Hepatocyte (in vitro differentiated cells): ENCODE results near the gene TTN. TPM values are rescaled to one million over a fixed set of nuclear protein-coding genes. Genes with fewer than 3 reads are reported as not detected.
"Not testable (repeated sequence)": the region's sequence is repeated elsewhere in the genome, so short reads cannot be mapped to it uniquely, and the experiment has no call there.

ENCODE experiments used
- DNase-seq: peaks from one replicate; pipeline ENCODE4 v3.0.0-alpha.2; 2016; ENCODE audit warnings: low spot score
- H2AFZ ChIP-seq: fragments of 200-600 bp; sonication (generic); 2 replicates; pipeline ENCODE4 v1.6.0; 2016; ENCODE audit warnings: antibody characterized with exemption, mild to moderate bottlenecking
- H3K27ac ChIP-seq: fragments of 200-600 bp; sonication (generic); 2 replicates; pipeline ENCODE4 v1.5.1; 2016; ENCODE audit warnings: mild to moderate bottlenecking
- H3K27me3 ChIP-seq: fragments of 200-600 bp; sonication (generic); 2 replicates; pipeline ENCODE4 v1.6.1; 2016
- H3K36me3 ChIP-seq: fragments of 200-600 bp; sonication (generic); replicated peaks from 2 replicates; pipeline ENCODE4 v1.5.1; 2016; ENCODE audit warnings: low read depth; ENCODE audit not compliant: insufficient read depth
- H3K4me1 ChIP-seq: fragments of 200-600 bp; sonication (generic); 2 replicates; pipeline ENCODE4 v1.5.1; 2016; ENCODE audit warnings: mild to moderate bottlenecking, moderate library complexity; ENCODE audit not compliant: insufficient read depth
- H3K4me2 ChIP-seq: fragments of 200-600 bp; sonication (generic); 2 replicates; pipeline ENCODE4 v1.6.0; 2016
- H3K4me3 ChIP-seq: fragments of 200-600 bp; sonication (generic); 2 replicates; pipeline ENCODE4 v1.5.1; 2016; ENCODE audit warnings: mild to moderate bottlenecking
- H3K79me2 ChIP-seq: fragments of 200-600 bp; sonication (generic); 2 replicates; pipeline ENCODE4 v1.6.0; 2017; ENCODE audit warnings: mild to moderate bottlenecking
- H3K9me2 ChIP-seq: fragments of 200-600 bp; sonication (generic); replicated peaks from 2 replicates; pipeline ENCODE4 v1.6.0; 2017; ENCODE audit warnings: mild to moderate bottlenecking; ENCODE audit not compliant: insufficient read depth
- H3K9me3 ChIP-seq: fragments of 200-600 bp; sonication (generic); 2 replicates; pipeline ENCODE4 v1.5.1; 2016; ENCODE audit warnings: low read depth, mild to moderate bottlenecking
- H4K20me1 ChIP-seq: fragments of 200-600 bp; sonication (generic); 2 replicates; pipeline ENCODE4 v1.6.0; 2016; ENCODE audit warnings: mild to moderate bottlenecking; ENCODE audit not compliant: insufficient read depth, poor library complexity, severe bottlenecking
- EZH2 ChIP-seq: fragments of 200-600 bp; sonication (generic); IDR thresholded peaks from 2 replicates; pipeline ENCODE4 v1.6.1; 2016; ENCODE audit warnings: antibody characterized with exemption, mild to moderate bottlenecking, borderline replicate concordance
- EZH2phosphoT487 ChIP-seq: fragments of 200-600 bp; sonication (generic); IDR thresholded peaks from one replicate; pipeline ENCODE4 v1.6.1; 2018; ENCODE audit warnings: antibody characterized with exemption, mild to moderate bottlenecking, low read depth, moderate library complexity; ENCODE audit not compliant: unreplicated experiment, severe bottlenecking
- WGBS: methylation state at CpG from one replicate; pipeline ENCODE4 v1.1.6; 2016; ENCODE audit warnings: low lambda C conversion rate; ENCODE audit errors: missing lambda C conversion rate; 5-methylcytosine and 5-hydroxymethylcytosine counted together
- polyA plus RNA-seq: library from polyadenylated mRNA; unstranded; fragments of >200 nt; fragmentation: Nextera tagmentation; extraction: Ambion mirVana; gene quantifications from 2 replicates; pipeline ENCODE4 v1.2.1, GENCODE V29; 2016
- total RNA-seq: library from RNA; depleted of rRNA; stranded (reverse); fragments of >200 nt; gene quantifications from 2 replicates; pipeline ENCODE4 v1.2.3, GENCODE V29; 2014
- TF ChIP-seq, protein P1 (sequence below): fragments of 200-600 bp; sonication (generic); IDR thresholded peaks from 2 replicates; pipeline ENCODE4 v1.5.1; 2016; ENCODE audit warnings: antibody characterized with exemption, mild to moderate bottlenecking; ENCODE audit not compliant: poor library complexity

TTN gene
- total and polyA plus RNA-seq, 2 experiments from 2014 or later = 5.4 to 6.4 TPM

- H3K4me1 ChIP-seq = peaks cover 7% of the 10 kb centered on the region
- 94% methylated on average over 5 of the region's 5 CpGs for WGBS
- H3K27me3 ChIP-seq = no peaks in the 10 kb centered on the region
- peaks cover 82% of the 10 kb centered on the region for H3K79me2 ChIP-seq
- no peak overlapping the region for H3K4me3 ChIP-seq
- H4K20me1 ChIP-seq = peaks cover 4% of the 10 kb centered on the region
- H3K9me3 ChIP-seq = no peaks in the 10 kb centered on the region
- no peaks in the 10 kb centered on the region for H3K9me2 ChIP-seq
- H3K4me2 ChIP-seq = no peak overlapping the region
- H3K36me3 ChIP-seq = no peaks in the 10 kb centered on the region
- H3K27ac ChIP-seq = no peak overlapping the region
- no peak for DNase-seq
- TF ChIP-seq EZH2phosphoT487 = no peak
- H2AFZ ChIP-seq = no peak overlapping the region
Observed at GRCh38 chr2:178528647-178529046, 278.6 kb downstream of the TTN start.

DNA sequence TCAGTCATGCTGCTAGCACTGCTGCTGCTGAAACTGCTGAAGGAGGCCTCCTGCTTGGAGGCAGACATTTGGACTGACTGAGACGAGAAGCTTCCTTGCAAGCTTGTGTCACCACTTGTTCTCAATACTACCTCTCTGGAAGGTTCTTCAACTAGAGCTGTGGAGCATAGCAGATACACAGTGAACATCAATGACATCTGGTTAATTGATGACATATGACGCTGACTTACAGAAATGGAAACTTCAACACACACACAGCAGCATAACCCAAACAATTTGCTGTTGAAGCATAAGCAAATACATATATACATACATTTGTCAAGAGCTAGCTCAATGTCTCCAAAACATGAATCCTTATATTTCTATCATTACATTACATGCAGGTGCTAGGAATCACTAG is 279.6 kb downstream of the TTN start:
- Histone ChIP-seq H2AFZ (no peak overlapping the region), H3K79me2 (peaks cover 82% of the 10 kb centered on the region), H3K9me2 (no peaks in the 10 kb centered on the region), H4K20me1 (peaks cover 4% of the 10 kb centered on the region), H3K4me3 (no peak overlapping the region), H3K36me3 (no peaks in the 10 kb centered on the region), H3K9me3 (no peaks in the 10 kb centered on the region), H3K4me1 (peaks cover 7% of the 10 kb centered on the region), H3K4me2 (no peak overlapping the region), H3K27me3 (no peaks in the 10 kb centered on the region), H3K27ac (no peak overlapping the region)
- WGBS = 96% methylated on average over 2 of the region's 2 CpGs
- DNase-seq = no peak
- no peak for TF ChIP-seq EZH2
- no peak for TF ChIP-seq EZH2phosphoT487
- TF ChIP-seq, protein P1, sequence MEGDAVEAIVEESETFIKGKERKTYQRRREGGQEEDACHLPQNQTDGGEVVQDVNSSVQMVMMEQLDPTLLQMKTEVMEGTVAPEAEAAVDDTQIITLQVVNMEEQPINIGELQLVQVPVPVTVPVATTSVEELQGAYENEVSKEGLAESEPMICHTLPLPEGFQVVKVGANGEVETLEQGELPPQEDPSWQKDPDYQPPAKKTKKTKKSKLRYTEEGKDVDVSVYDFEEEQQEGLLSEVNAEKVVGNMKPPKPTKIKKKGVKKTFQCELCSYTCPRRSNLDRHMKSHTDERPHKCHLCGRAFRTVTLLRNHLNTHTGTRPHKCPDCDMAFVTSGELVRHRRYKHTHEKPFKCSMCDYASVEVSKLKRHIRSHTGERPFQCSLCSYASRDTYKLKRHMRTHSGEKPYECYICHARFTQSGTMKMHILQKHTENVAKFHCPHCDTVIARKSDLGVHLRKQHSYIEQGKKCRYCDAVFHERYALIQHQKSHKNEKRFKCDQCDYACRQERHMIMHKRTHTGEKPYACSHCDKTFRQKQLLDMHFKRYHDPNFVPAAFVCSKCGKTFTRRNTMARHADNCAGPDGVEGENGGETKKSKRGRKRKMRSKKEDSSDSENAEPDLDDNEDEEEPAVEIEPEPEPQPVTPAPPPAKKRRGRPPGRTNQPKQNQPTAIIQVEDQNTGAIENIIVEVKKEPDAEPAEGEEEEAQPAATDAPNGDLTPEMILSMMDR = no peak

- Histone ChIP-seq H3K79me2 (peaks cover 70% of the 10 kb centered on the region), H3K4me2 (no peak overlapping the region), H3K36me3 (no peaks in the 10 kb centered on the region), H4K20me1 (peaks cover 4% of the 10 kb centered on the region), H2AFZ (no peak overlapping the region), H3K4me1 (peaks cover 7% of the 10 kb centered on the region), H3K27ac (no peak overlapping the region), H3K9me2 (no peaks in the 10 kb centered on the region), H3K4me3 (no peak overlapping the region), H3K27me3 (no peaks in the 10 kb centered on the region), H3K9me3 (no peaks in the 10 kb centered on the region)
- no peak for TF ChIP-seq EZH2
- no peak for TF ChIP-seq EZH2phosphoT487
- TF ChIP-seq, protein P1 = no peak
- DNase-seq = no peak
- WGBS = 98% methylated on average over 4 of the region's 4 CpGs
Observed at GRCh38 chr2:178526256-178526655, 281.0 kb downstream of the TTN start.

DNA sequence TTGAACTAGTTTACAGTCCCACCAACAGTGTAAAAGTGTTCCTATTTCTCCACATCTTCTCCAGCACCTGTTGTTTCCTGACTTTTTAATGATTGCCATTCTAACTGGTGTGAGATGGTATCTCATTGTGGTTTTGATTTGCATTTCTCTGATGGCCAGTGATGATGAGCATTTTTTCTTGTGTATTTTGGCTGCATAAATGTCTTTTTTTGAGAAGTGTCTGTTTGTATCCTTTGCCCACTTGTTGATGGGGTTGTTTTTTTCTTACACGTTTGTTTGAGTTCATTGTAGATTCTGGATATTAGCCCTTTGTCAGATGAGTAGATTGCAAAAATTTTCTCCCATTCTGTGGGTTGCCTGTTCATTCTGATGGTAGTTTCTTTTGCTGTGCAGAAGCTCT is 281.8 kb downstream of the TTN start:
- not testable (repeated sequence) for H4K20me1 ChIP-seq, H3K9me3 ChIP-seq, H3K36me3 ChIP-seq, H3K4me2 ChIP-seq, H3K27ac ChIP-seq, H3K4me3 ChIP-seq, H3K4me1 ChIP-seq, H2AFZ ChIP-seq, DNase-seq, H3K27me3 ChIP-seq, H3K9me2 ChIP-seq
- WGBS = 80% methylated on average over 1 of the region's 1 CpG
- peaks cover 63% of the 10 kb centered on the region for H3K79me2 ChIP-seq

GRCh38 chr2:178525010-178525409 is 282.2 kb downstream of the TTN start:
- H3K4me3 ChIP-seq, H3K27ac ChIP-seq, H3K9me3 ChIP-seq, H2AFZ ChIP-seq, H3K4me2 ChIP-seq, H3K9me2 ChIP-seq, H3K27me3 ChIP-seq, H4K20me1 ChIP-seq, DNase-seq, H3K4me1 ChIP-seq, H3K36me3 ChIP-seq: not testable (repeated sequence)
- peaks cover 58% of the 10 kb centered on the region for H3K79me2 ChIP-seq
- 96% methylated on average over 4 of the region's 5 CpGs for WGBS
